GM12878 (cell line): ENCODE data around the gene CENPS. TPM values are rescaled to one million over a fixed set of nuclear protein-coding genes. Genes with fewer than 3 reads are reported as not detected.

Source experiments
- ASH2L ChIP-seq: fragments of 300-600, 200-600 bp; sonication (generic); IDR thresholded peaks from 2 replicates; pipeline ENCODE4 v1.6.1; 2017; ENCODE audit warnings: low read depth, mild to moderate bottlenecking, borderline replicate concordance
- ATF7 ChIP-seq: fragments of 450-650 bp; IDR thresholded peaks from 2 replicates; pipeline ENCODE4 v1.6.1; 2016; ENCODE audit warnings: low read depth, mild to moderate bottlenecking
- BMI1 ChIP-seq: fragments of 450-650 bp; IDR thresholded peaks from 2 replicates; pipeline ENCODE4 v1.6.1; 2016; ENCODE audit warnings: mild to moderate bottlenecking, moderate library complexity, borderline replicate concordance
- BRCA1 ChIP-seq: IDR thresholded peaks from 2 replicates; pipeline ENCODE4 v1.6.1; 2011; ENCODE audit warnings: low read depth, low read length, improper control_type of control experiment
- CHD2 ChIP-seq: IDR thresholded peaks from 2 replicates; pipeline ENCODE4 v1.6.1; 2011; ENCODE audit warnings: low read depth, low read length, improper control_type of control experiment, borderline replicate concordance
- DPF2 ChIP-seq: fragments of 450-650 bp; IDR thresholded peaks from 2 replicates; pipeline ENCODE4 v1.6.1; 2017; ENCODE audit warnings: mild to moderate bottlenecking
- E4F1 ChIP-seq: fragments of 450-650 bp; IDR thresholded peaks from 2 replicates; pipeline ENCODE4 v1.6.1; 2018; ENCODE audit warnings: borderline replicate concordance, mild to moderate bottlenecking; ENCODE audit not compliant: partially characterized antibody
- EED ChIP-seq: sonication (generic); IDR thresholded peaks from 2 replicates; pipeline ENCODE4 v1.6.1; 2016; ENCODE audit warnings: antibody characterized with exemption, low read depth
- ESRRA ChIP-seq: IDR thresholded peaks from 2 replicates; pipeline ENCODE4 v1.6.1; 2012; ENCODE audit warnings: mild to moderate bottlenecking, low read length, improper control_type of control experiment
- FOXK2 ChIP-seq: fragments of 450-650 bp; IDR thresholded peaks from 2 replicates; pipeline ENCODE4 v1.6.1; 2017; ENCODE audit warnings: mild to moderate bottlenecking, moderate library complexity
- HCFC1 ChIP-seq: fragments of 150-350 bp; IDR thresholded peaks from 2 replicates; pipeline ENCODE4 v1.6.1; 2014; ENCODE audit warnings: low read length
- HSF1 ChIP-seq: fragments of 150-350 bp; IDR thresholded peaks from 2 replicates; pipeline ENCODE4 v1.6.1; 2014; ENCODE audit warnings: mild to moderate bottlenecking, low read depth, low read length
- NFXL1 ChIP-seq: fragments of 450-650 bp; IDR thresholded peaks from 2 replicates; pipeline ENCODE4 v1.6.1; 2017; ENCODE audit warnings: antibody characterized with exemption, mild to moderate bottlenecking, borderline replicate concordance
- NFYB ChIP-seq: IDR thresholded peaks from 2 replicates; pipeline ENCODE4 v1.6.1; 2011; ENCODE audit warnings: low read depth, mild to moderate bottlenecking, low read length, improper control_type of control experiment, moderate library complexity; ENCODE audit not compliant: insufficient read depth
- PML ChIP-seq: IDR thresholded peaks from 2 replicates; pipeline ENCODE4 v1.6.1; 2012; ENCODE audit warnings: low read length, inconsistent platforms
- POLR2A ChIP-seq: IDR thresholded peaks from 2 replicates; pipeline ENCODE4 v1.6.1; 2011; ENCODE audit warnings: low read depth, mild to moderate bottlenecking, low read length
- RCOR1 ChIP-seq: conservative IDR thresholded peaks from 2 replicates; pipeline ENCODE4 v1.6.1; 2012; ENCODE audit warnings: low read depth, low read length, improper control_type of control experiment
- SP1 ChIP-seq: IDR thresholded peaks from one replicate; pipeline ENCODE4 v1.6.1; 2011; ENCODE audit warnings: low read depth, low read length
- SUZ12 ChIP-seq: fragments of 200-600 bp; sonication (generic); IDR thresholded peaks from one replicate; pipeline ENCODE4 v1.6.1; 2018; ENCODE audit warnings: antibody characterized with exemption, mild to moderate bottlenecking; ENCODE audit not compliant: unreplicated experiment
- TARDBP ChIP-seq: IDR thresholded peaks from 2 replicates; pipeline ENCODE4 v1.6.1; 2016; ENCODE audit warnings: borderline replicate concordance
- USF2 ChIP-seq: IDR thresholded peaks from 2 replicates; pipeline ENCODE4 v1.6.1; 2011; ENCODE audit warnings: low read depth, low read length, improper control_type of control experiment, borderline replicate concordance
- YBX1 ChIP-seq: fragments of 450-650 bp; IDR thresholded peaks from 2 replicates; pipeline ENCODE4 v1.6.1; 2016; ENCODE audit warnings: antibody characterized with exemption
- YY1 ChIP-seq: IDR thresholded peaks from 2 replicates; pipeline ENCODE4 v1.6.1; 2011; ENCODE audit warnings: low read depth, mild to moderate bottlenecking, low read length
- ZNF207 ChIP-seq: fragments of 450-650 bp; IDR thresholded peaks from 2 replicates; pipeline ENCODE4 v1.6.1; 2014; ENCODE audit warnings: antibody characterized with exemption, mild to moderate bottlenecking, borderline replicate concordance
- ZSCAN29 ChIP-seq: fragments of 450-650 bp; IDR thresholded peaks from 2 replicates; pipeline ENCODE4 v1.6.1; 2017; ENCODE audit warnings: mild to moderate bottlenecking, moderate library complexity
- polyA plus RNA-seq, 11 experiments: library from polyadenylated mRNA; depleted of rRNA in 4 of 11; unstranded in 6 of 11; stranded (reverse) in 5 of 11; fragments of >200 nt; fragmentation: Nextera tagmentation in 4 of 11; fragmentation: Illumina TruSeq in 1 of 11; extraction: Ambion mirVana in 4 of 11; extraction: Trizol in 1 of 11; gene quantifications; 1 replicate in 1 of 11; 2 replicates in 10 of 11; pipeline versions ENCODE4 v1.2.1 to v1.2.3, GENCODE V29; 2011 to 2016; ENCODE audit warnings: inconsistent platforms in 2 of 11, missing spikeins in 2 of 11, low read depth in 1 of 11
- total RNA-seq, 4 experiments: library from RNA; depleted of rRNA in 3 of 4; stranded (reverse); fragments of >200 nt in 3 of 4; fragmentation: Illumina TruSeq in 1 of 4; extraction: Trizol in 1 of 4; gene quantifications; 2 replicates each; pipeline versions ENCODE4 v1.2.1 to v1.2.3, GENCODE V29; 2013 to 2021
- TF ChIP-seq, protein P1 (sequence below): fragments of 450-650 bp; IDR thresholded peaks from 2 replicates; pipeline ENCODE4 v1.6.1; 2016; ENCODE audit warnings: mild to moderate bottlenecking

Gene CENPS
- total and polyA plus RNA-seq, 10 of the 15 experiments (the other 5 are each of a cell fraction or from before 2014, with no cell fraction given) = 9.4 to 51.7 (median 16.7) TPM

GRCh38 chr1:10398734-10399443 lies 31.3 kb upstream of the CENPS start, which contains the start of gene PGD (continued):
- peak; percentile 93 for TF ChIP-seq E4F1
- peak; percentile 97 for TF ChIP-seq DPF2
- no peak for TF ChIP-seq TARDBP
- no peak for TF ChIP-seq SUZ12
- TF ChIP-seq HSF1 = no peak
- no peak for TF ChIP-seq ASH2L
- peak; percentile 60 for TF ChIP-seq HCFC1
- peak; percentile 95 for TF ChIP-seq POLR2A
- no peak for TF ChIP-seq BRCA1
- peak; percentile 34; the same call in 1 of the 2 replicates for TF ChIP-seq PML
- no peak for TF ChIP-seq YBX1
- TF ChIP-seq NFXL1 = peak; percentile 55; the same call in 1 of the 2 replicates
- TF ChIP-seq SP1 = peak; percentile 100
- TF ChIP-seq EED = no peak
- no peak for TF ChIP-seq ESRRA
- TF ChIP-seq FOXK2 = peak; percentile 28; the same call in 1 of the 2 replicates
- peak; percentile 63 for TF ChIP-seq ATF7
- TF ChIP-seq ZSCAN29 = no peak
- TF ChIP-seq, protein P1, sequence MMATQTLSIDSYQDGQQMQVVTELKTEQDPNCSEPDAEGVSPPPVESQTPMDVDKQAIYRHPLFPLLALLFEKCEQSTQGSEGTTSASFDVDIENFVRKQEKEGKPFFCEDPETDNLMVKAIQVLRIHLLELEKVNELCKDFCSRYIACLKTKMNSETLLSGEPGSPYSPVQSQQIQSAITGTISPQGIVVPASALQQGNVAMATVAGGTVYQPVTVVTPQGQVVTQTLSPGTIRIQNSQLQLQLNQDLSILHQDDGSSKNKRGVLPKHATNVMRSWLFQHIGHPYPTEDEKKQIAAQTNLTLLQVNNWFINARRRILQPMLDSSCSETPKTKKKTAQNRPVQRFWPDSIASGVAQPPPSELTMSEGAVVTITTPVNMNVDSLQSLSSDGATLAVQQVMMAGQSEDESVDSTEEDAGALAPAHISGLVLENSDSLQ = peak; percentile 99
- peak; percentile 96 for TF ChIP-seq CHD2
- peak; percentile 92 for TF ChIP-seq BMI1
- TF ChIP-seq YY1 = peak; percentile 89
- peak; percentile 99 for TF ChIP-seq NFYB
- TF ChIP-seq RCOR1 = peak; percentile 17; the same call in 1 of the 2 replicates
- TF ChIP-seq USF2 = no peak
- no peak for TF ChIP-seq ZNF207
